Measurements from ENCODE around the gene P2RY4.

DNA sequence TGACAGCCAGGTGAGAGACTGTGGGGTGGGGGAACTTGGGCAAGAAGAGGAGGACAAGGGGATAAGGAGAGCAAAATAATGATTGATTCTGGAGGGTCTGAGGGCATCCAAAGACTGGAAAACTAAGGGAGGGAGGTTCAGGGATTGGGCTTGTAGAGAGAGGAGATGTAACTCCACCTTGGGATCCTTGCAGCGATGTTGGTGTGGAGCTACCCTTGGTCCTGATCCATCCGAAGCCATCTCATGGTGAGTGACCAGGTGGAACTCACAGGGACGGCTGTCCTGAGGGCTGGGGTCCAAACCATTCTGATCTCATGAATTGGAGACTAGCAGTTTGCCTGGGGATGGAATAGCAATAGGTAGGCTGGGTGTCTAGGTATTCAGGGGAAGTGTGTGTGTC is 20.6 kb upstream of the P2RY4 start:
- TF ChIP-seq, protein P1, sequence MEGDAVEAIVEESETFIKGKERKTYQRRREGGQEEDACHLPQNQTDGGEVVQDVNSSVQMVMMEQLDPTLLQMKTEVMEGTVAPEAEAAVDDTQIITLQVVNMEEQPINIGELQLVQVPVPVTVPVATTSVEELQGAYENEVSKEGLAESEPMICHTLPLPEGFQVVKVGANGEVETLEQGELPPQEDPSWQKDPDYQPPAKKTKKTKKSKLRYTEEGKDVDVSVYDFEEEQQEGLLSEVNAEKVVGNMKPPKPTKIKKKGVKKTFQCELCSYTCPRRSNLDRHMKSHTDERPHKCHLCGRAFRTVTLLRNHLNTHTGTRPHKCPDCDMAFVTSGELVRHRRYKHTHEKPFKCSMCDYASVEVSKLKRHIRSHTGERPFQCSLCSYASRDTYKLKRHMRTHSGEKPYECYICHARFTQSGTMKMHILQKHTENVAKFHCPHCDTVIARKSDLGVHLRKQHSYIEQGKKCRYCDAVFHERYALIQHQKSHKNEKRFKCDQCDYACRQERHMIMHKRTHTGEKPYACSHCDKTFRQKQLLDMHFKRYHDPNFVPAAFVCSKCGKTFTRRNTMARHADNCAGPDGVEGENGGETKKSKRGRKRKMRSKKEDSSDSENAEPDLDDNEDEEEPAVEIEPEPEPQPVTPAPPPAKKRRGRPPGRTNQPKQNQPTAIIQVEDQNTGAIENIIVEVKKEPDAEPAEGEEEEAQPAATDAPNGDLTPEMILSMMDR (IDR thresholded peaks at IDR 0.05; ENCODE audit: control extremely low read depth in 1 of 3, insufficient read depth in 1 of 3, low read depth in 1 of 3, low read length in 3 of 3) = no peak
- TF ChIP-seq EZH2 (IDR thresholded peaks at IDR 0.05; ENCODE audit: low read depth, low read length, severe bottlenecking) = no peak
- TF ChIP-seq, protein P2, sequence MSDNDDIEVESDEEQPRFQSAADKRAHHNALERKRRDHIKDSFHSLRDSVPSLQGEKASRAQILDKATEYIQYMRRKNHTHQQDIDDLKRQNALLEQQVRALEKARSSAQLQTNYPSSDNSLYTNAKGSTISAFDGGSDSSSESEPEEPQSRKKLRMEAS (IDR thresholded peaks at IDR 0.05) = no peak
- no peak for TF ChIP-seq SP1 (IDR thresholded peaks at IDR 0.05; ENCODE audit: low read depth, low read length)
